HCT116 (cell line): Measurements from ENCODE around the gene ADGRG4. TPM values are rescaled to one million over a fixed set of nuclear protein-coding genes. Genes with fewer than 3 reads are reported as not detected.

ENCODE experiments used
- ATAC-seq: fragments of 200-7000 bp; cut with Tn5 transposase; 2 replicates; pipeline ENCODE4 v1.9.1; 2020; ENCODE audit warnings: mild to moderate bottlenecking, moderate library complexity
- BruUV-seq: library from RNA; stranded (reverse); fragments of 400-500 nt; replicated peaks from 2 replicates; lab custom pipeline; 2021; lab: Mats Ljungman, UMichigan
- CTCF ChIA-PET: fragments of 300-600 bp; sonication (Branson Sonifier 250); formaldehyde crosslinking; loops from one replicate; lab custom pipeline; 2021; ENCODE audit warnings: antibody characterized with exemption; lab: Charles Lee
- POLR2A ChIA-PET: fragments of 300-600, 350-600 bp; sonication (Branson Sonifier 250); formaldehyde crosslinking; loops from one replicate; lab custom pipeline; 2021; ENCODE audit warnings: antibody characterized with exemption; lab: Charles Lee
- RAD21 ChIA-PET, 2 experiments: fragments of 300-600 bp; sonication (Branson Sonifier 250); formaldehyde crosslinking; loops; one replicate each; lab custom pipeline; 2023; ENCODE audit warnings: low total read pairs in 2 of 2; ENCODE audit not compliant: uncharacterized antibody in 2 of 2, unreplicated experiment in 2 of 2, low non-redundant PET in 1 of 2; lab: Charles Lee
- DNase-seq: peaks from one replicate; pipeline ENCODE4 v3.0.0-alpha.2; 2010; ENCODE audit warnings: low read depth, low spot score
- H2AFZ ChIP-seq: fragments of 200-600 bp; shearing (Covaris generic), sonication (generic); 2 replicates; pipeline ENCODE4 v1.6.1; 2017; ENCODE audit warnings: low read depth, mixed run types, mixed read lengths, antibody characterized with exemption, low read length; ENCODE audit not compliant: poor library complexity, severe bottlenecking
- H3K27ac ChIP-seq: 2 replicates; pipeline ENCODE4 v1.5.1; 2012; ENCODE audit warnings: low read depth, low read length
- H3K27me3 ChIP-seq: fragments of 200-600 bp; sonication (generic); 2 replicates; pipeline ENCODE4 v1.6.1; 2016; ENCODE audit warnings: mixed run types, low read length, mixed read lengths; ENCODE audit not compliant: insufficient read depth
- H3K36me3 ChIP-seq, 2 experiments: fragments of 200-500 bp in 1 of 2; fragments of 200-600 bp in 1 of 2; sonication (Bioruptor generic) in 1 of 2; sonication (generic) in 1 of 2; 2 replicates each; pipeline versions ENCODE4 v1.5.1 to v1.6.1; 2014 to 2016; ENCODE audit warnings: low read length in 2 of 2, inconsistent platforms in 1 of 2, mixed read lengths in 1 of 2, mixed run types in 1 of 2; ENCODE audit not compliant: insufficient read depth in 2 of 2, control insufficient read depth in 1 of 2
- H3K4me1 ChIP-seq, 2 experiments: fragments of 200-600 bp in 1 of 2; sonication (generic) in 1 of 2; 2 replicates each; pipeline versions ENCODE4 v1.5.1 to v1.6.1; 2012 to 2017; ENCODE audit warnings: low read length in 2 of 2, inconsistent platforms in 1 of 2, mild to moderate bottlenecking in 1 of 2, mixed read lengths in 1 of 2, mixed run types in 1 of 2, moderate library complexity in 1 of 2; ENCODE audit not compliant: insufficient read depth in 2 of 2, control insufficient read depth in 1 of 2
- H3K4me2 ChIP-seq: fragments of 200-600 bp; sonication (generic); 2 replicates; pipeline ENCODE4 v1.6.1; 2017; ENCODE audit warnings: mixed run types, low read length, mixed read lengths
- H3K4me3 ChIP-seq, 2 experiments: fragments of 200-600 bp in 1 of 2; sonication (generic) in 1 of 2; replicated peaks in 1 of 2; 2 replicates each; pipeline ENCODE4 v1.5.1; 2011 to 2016; ENCODE audit warnings: low read length in 2 of 2, control low read depth in 1 of 2, low read depth in 1 of 2, mild to moderate bottlenecking in 1 of 2, mixed read lengths in 1 of 2, mixed run types in 1 of 2
- H3K79me2 ChIP-seq: fragments of 200-600 bp; sonication (generic); 2 replicates; pipeline ENCODE4 v1.6.1; 2017; ENCODE audit warnings: mild to moderate bottlenecking, mixed run types, low read length, moderate library complexity, mixed read lengths; ENCODE audit not compliant: insufficient read depth
- H3K9ac ChIP-seq: fragments of 200-600 bp; sonication (generic); 2 replicates; pipeline ENCODE4 v1.6.1; 2016; ENCODE audit warnings: low read length, mixed read lengths
- H3K9me2 ChIP-seq: fragments of 200-600 bp; sonication (generic), shearing (Covaris generic); 2 replicates; pipeline ENCODE4 v1.6.1; 2017; ENCODE audit warnings: mixed run types, mild to moderate bottlenecking, moderate library complexity; ENCODE audit not compliant: insufficient read depth
- H3K9me3 ChIP-seq, 2 experiments: fragments of 200-500 bp in 1 of 2; fragments of 200-600 bp in 1 of 2; sonication (Bioruptor generic) in 1 of 2; sonication (generic) in 1 of 2; 2 replicates each; pipeline ENCODE4 v1.6.1; 2014 to 2017; ENCODE audit warnings: low read length in 2 of 2, mixed read lengths in 2 of 2, inconsistent platforms in 1 of 2, low read depth in 1 of 2, mild to moderate bottlenecking in 1 of 2, mixed run types in 1 of 2, moderate library complexity in 1 of 2; ENCODE audit not compliant: control insufficient read depth in 1 of 2, insufficient read depth in 1 of 2
- H4K20me1 ChIP-seq: fragments of 200-600 bp; sonication (generic), shearing (Covaris generic); 2 replicates; pipeline ENCODE4 v1.6.1; 2017; ENCODE audit warnings: mixed run types, mild to moderate bottlenecking, moderate library complexity; ENCODE audit not compliant: insufficient read depth
- CBX3 ChIP-seq: IDR thresholded peaks from 2 replicates; pipeline ENCODE4 v1.6.1; 2012; ENCODE audit warnings: low read depth
- CEBPB ChIP-seq: IDR thresholded peaks from 2 replicates; pipeline ENCODE4 v1.6.1; 2012; ENCODE audit warnings: low read depth
- EGR1 ChIP-seq: IDR thresholded peaks from 2 replicates; pipeline ENCODE4 v1.6.1; 2012; ENCODE audit warnings: low read depth
- ELF1 ChIP-seq: IDR thresholded peaks from 2 replicates; pipeline ENCODE4 v1.6.1; 2012; ENCODE audit warnings: low read depth, borderline replicate concordance
- EZH2 ChIP-seq: fragments of 200-600 bp; sonication (generic); IDR thresholded peaks from 2 replicates; pipeline ENCODE4 v1.6.1; 2017; ENCODE audit warnings: antibody characterized with exemption, mixed run types
- EZH2phosphoT487 ChIP-seq: fragments of 200-600 bp; IDR thresholded peaks from 2 replicates; pipeline ENCODE4 v1.6.1; 2018; ENCODE audit warnings: antibody characterized with exemption, borderline replicate concordance
- FOSL1 ChIP-seq: IDR thresholded peaks from 2 replicates; pipeline ENCODE4 v1.6.1; 2012; ENCODE audit warnings: low read depth
- JUND ChIP-seq: IDR thresholded peaks from 2 replicates; pipeline ENCODE4 v1.6.1; 2012
- POLR2AphosphoS5 ChIP-seq: IDR thresholded peaks from 2 replicates; pipeline ENCODE4 v1.6.1; 2011; ENCODE audit warnings: mild to moderate bottlenecking, low read depth, low read length, moderate library complexity
- SIN3A ChIP-seq: IDR thresholded peaks from 2 replicates; pipeline ENCODE4 v1.6.1; 2012; ENCODE audit warnings: low read depth
- SP1 ChIP-seq: IDR thresholded peaks from 2 replicates; pipeline ENCODE4 v1.6.1; 2012; ENCODE audit warnings: low read depth
- SRF ChIP-seq: IDR thresholded peaks from 2 replicates; pipeline ENCODE4 v1.6.1; 2012; ENCODE audit warnings: low read depth
- TCF7L2 ChIP-seq: IDR thresholded peaks from 2 replicates; pipeline ENCODE4 v1.7.0; 2011; ENCODE audit warnings: borderline replicate concordance, inconsistent platforms; ENCODE audit not compliant: insufficient read depth, insufficient read length; ENCODE audit errors: extremely low read depth
- YY1 ChIP-seq: IDR thresholded peaks from 2 replicates; pipeline ENCODE4 v1.6.1; 2011; ENCODE audit warnings: low read length, low read depth, moderate library complexity, mild to moderate bottlenecking; ENCODE audit not compliant: insufficient replicate concordance; ENCODE audit errors: extremely low read depth
- ZFX ChIP-seq: fragments of 450-650 bp; IDR thresholded peaks from 2 replicates; pipeline ENCODE4 v1.6.1; 2017
- ZNF274 ChIP-seq: fragments of 200-500 bp; sonication (Bioruptor generic); IDR thresholded peaks from 2 replicates; pipeline ENCODE4 v1.6.1; 2014; ENCODE audit warnings: mild to moderate bottlenecking, low read depth, low read length, inconsistent platforms
- intact Hi-C: fragments of 100-400 bp; cut with micrococcal nuclease; formaldehyde crosslinking; loops from 2 replicates; pipeline ENCODE4 v1.10.0; 2022
- total RNA-seq: library from RNA; stranded (reverse); gene quantifications from one replicate; pipeline ENCODE4 v1.2.1, GENCODE V29; 2021; ENCODE audit not compliant: unreplicated experiment
- TF ChIP-seq, protein P1 (sequence below), 3 experiments: fragments of 200-600 bp in 1 of 3; sonication (generic) in 1 of 3; IDR thresholded peaks in 2 of 3; conservative IDR thresholded peaks in 1 of 3; 2 replicates each; pipeline ENCODE4 v1.5.1; 2012 to 2017; ENCODE audit warnings: low read depth in 2 of 3, low read length in 2 of 3, antibody characterized with exemption in 1 of 3, borderline replicate concordance in 1 of 3, control low read depth in 1 of 3, mild to moderate bottlenecking in 1 of 3, mixed read lengths in 1 of 3, mixed run types in 1 of 3, moderate library complexity in 1 of 3; ENCODE audit not compliant: insufficient read depth in 1 of 3

The ADGRG4 gene
- total RNA-seq, 1 experiment from 2014 or later: not detected

DNA sequence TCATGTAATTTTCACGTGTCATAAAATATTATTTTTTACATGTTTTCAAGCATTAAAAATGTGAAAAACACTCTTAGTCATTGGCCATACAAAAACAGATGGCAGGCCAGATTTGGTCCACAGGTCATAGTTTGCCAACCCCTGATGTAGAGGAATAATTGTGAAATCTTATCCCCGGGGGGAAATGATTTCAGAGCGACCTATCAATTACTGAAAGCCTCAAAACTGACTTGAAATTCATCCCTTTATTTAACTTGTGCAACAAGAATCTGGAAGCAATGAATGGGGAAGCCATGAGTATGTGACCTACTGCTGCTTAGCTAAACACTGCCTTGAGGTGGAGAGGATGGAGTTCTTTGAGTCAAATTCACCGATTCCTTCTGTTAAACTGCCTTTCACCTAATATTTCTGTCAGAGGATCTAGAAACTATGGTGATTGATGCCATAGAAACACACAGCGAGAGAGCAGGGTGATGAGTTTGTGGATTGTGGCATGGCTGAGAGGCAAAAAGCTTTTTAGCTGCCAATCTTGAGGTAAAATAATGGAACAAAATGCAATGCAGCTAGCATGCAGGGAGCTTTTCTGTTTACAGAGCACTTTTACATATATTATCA, 156.6 kb downstream of the ADGRG4 start:
- no peaks in the 10 kb centered on the region for H3K9me3 ChIP-seq
- no peaks in the 10 kb centered on the region for H4K20me1 ChIP-seq
- H3K36me3 ChIP-seq: no peaks in the 10 kb centered on the region
- no peak overlapping the region for H3K4me3 ChIP-seq
- no peak overlapping the region for H3K9ac ChIP-seq
- intact Hi-C loops: no loop called here
- H3K79me2 ChIP-seq: no peaks in the 10 kb centered on the region
- ChIA-PET POLR2A (no interaction called here), RAD21 (no interaction called here), CTCF (no interaction called here)
- H3K27ac ChIP-seq: no peak overlapping the region
- no peak overlapping the region for H3K4me2 ChIP-seq
- TF ChIP-seq TCF7L2 (no peak), ZFX (no peak)
- H3K4me1 ChIP-seq: no peaks in the 10 kb centered on the region
- BruUV-seq: no TSS peak
- no peak overlapping the region for H2AFZ ChIP-seq
- no peak for DNase-seq
- no peak for ATAC-seq
- no peaks in the 10 kb centered on the region for H3K27me3 ChIP-seq
- no peaks in the 10 kb centered on the region for H3K9me2 ChIP-seq

DNA sequence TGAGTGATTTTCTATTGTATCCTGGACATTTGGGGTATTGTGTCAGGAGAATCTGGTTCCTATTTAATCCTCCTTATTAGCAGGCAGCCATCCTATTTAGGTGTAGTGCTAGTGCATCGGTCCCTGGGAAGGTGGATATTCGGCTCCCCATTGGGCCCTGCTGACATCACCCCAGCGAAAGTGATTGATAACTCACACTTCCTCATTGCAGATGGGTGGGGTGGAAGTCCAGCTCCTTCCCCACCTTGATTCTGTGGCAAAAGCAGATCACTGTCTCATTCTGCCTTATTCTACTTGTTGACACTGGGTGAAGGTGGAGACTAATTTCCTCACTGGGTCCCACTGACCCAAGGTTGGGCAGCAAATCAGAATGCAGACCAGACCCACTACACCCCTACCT, 163.8 kb downstream of the ADGRG4 start:
- Histone ChIP-seq H3K4me3 (no peak overlapping the region), H3K4me2 (no peak overlapping the region), H4K20me1 (no peaks in the 10 kb centered on the region), H3K27ac (no peak overlapping the region), H3K9me3 (no peaks in the 10 kb centered on the region), H3K27me3 (no peaks in the 10 kb centered on the region), H3K36me3 (no peaks in the 10 kb centered on the region), H2AFZ (no peak overlapping the region), H3K79me2 (no peaks in the 10 kb centered on the region), H3K4me1 (no peaks in the 10 kb centered on the region; a peak in 1 of 4 replicates), H3K9ac (no peak overlapping the region), H3K9me2 (no peaks in the 10 kb centered on the region)
- BruUV-seq: no TSS peak
- no peak for ATAC-seq
- ChIA-PET RAD21 (no interaction called here), CTCF (no interaction called here), POLR2A (no interaction called here)
- DNase-seq: no peak
- intact Hi-C loops: no loop called here
- TF ChIP-seq ELF1 (no peak), SRF (no peak), CBX3 (no peak), CEBPB (no peak), EGR1 (no peak), YY1 (no peak), EZH2 (no peak), SP1 (no peak), JUND (no peak), EZH2phosphoT487 (no peak), ZFX (no peak), SIN3A (no peak), TCF7L2 (no peak), ZNF274 (no peak), FOSL1 (no peak), POLR2AphosphoS5 (no peak)
- TF ChIP-seq, protein P1, sequence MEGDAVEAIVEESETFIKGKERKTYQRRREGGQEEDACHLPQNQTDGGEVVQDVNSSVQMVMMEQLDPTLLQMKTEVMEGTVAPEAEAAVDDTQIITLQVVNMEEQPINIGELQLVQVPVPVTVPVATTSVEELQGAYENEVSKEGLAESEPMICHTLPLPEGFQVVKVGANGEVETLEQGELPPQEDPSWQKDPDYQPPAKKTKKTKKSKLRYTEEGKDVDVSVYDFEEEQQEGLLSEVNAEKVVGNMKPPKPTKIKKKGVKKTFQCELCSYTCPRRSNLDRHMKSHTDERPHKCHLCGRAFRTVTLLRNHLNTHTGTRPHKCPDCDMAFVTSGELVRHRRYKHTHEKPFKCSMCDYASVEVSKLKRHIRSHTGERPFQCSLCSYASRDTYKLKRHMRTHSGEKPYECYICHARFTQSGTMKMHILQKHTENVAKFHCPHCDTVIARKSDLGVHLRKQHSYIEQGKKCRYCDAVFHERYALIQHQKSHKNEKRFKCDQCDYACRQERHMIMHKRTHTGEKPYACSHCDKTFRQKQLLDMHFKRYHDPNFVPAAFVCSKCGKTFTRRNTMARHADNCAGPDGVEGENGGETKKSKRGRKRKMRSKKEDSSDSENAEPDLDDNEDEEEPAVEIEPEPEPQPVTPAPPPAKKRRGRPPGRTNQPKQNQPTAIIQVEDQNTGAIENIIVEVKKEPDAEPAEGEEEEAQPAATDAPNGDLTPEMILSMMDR (IDR thresholded peaks at IDR 0.05 in 2 of 3, conservative IDR thresholded peaks at IDR 0.05 in 1 of 3; ENCODE audit: borderline replicate concordance in 1 of 3, insufficient read depth in 1 of 3, low read depth in 2 of 3, low read length in 2 of 3): no peak
